Testis (tissue), 2 donors: ENCODE results near the gene PCSK5.
"Not testable (repeated sequence)": the region's sequence is repeated elsewhere in the genome, so short reads cannot be mapped to it uniquely, and the experiment has no call there.

Experiments
- POLR2A ChIP-seq: fragments of 450-650 bp; IDR thresholded peaks from one replicate; pipeline ENCODE4 v1.6.1; 2017; ENCODE audit warnings: antibody characterized with exemption, mild to moderate bottlenecking, moderate library complexity
- TF ChIP-seq, protein P1 (sequence below), 3 experiments: fragments of 450-650 bp in 2 of 3; fragments of 200-600 bp in 1 of 3; sonication (generic) in 1 of 3; IDR thresholded peaks; one replicate each; pipeline ENCODE4 v1.5.1; 2016 to 2019; ENCODE audit warnings: antibody characterized with exemption in 3 of 3, mild to moderate bottlenecking in 2 of 3, moderate library complexity in 1 of 3

GRCh38 chr9:76319466-76319865 is 429.0 kb downstream of the PCSK5 start:
- TF ChIP-seq, protein P1, sequence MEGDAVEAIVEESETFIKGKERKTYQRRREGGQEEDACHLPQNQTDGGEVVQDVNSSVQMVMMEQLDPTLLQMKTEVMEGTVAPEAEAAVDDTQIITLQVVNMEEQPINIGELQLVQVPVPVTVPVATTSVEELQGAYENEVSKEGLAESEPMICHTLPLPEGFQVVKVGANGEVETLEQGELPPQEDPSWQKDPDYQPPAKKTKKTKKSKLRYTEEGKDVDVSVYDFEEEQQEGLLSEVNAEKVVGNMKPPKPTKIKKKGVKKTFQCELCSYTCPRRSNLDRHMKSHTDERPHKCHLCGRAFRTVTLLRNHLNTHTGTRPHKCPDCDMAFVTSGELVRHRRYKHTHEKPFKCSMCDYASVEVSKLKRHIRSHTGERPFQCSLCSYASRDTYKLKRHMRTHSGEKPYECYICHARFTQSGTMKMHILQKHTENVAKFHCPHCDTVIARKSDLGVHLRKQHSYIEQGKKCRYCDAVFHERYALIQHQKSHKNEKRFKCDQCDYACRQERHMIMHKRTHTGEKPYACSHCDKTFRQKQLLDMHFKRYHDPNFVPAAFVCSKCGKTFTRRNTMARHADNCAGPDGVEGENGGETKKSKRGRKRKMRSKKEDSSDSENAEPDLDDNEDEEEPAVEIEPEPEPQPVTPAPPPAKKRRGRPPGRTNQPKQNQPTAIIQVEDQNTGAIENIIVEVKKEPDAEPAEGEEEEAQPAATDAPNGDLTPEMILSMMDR (IDR thresholded peaks at IDR 0.05): not testable (repeated sequence)
- not testable (repeated sequence) for TF ChIP-seq POLR2A
